Measurements from ENCODE around the gene CROCC2.

Gene CROCC2

GRCh38 chr2:240921311-240921994 lies 15.3 kb downstream of the CROCC2 start:
- DNase-seq (ENCODE audit: low read depth), result no peak

DNA sequence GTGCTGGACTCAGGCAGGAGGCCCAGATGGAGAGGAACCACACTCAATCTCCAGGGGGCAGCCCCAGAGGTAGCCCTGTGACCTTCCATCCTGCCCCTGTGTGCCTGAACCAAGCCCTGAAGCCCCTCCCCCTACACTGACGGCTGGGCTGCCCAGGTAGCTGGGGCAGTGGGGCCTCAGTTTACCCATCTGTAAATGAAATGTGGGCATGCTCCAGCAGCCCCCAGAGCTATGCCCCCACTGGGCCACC lies 15.8 kb downstream of the CROCC2 start:
- DNase-seq (ENCODE audit: low read depth), result no peak

DNA sequence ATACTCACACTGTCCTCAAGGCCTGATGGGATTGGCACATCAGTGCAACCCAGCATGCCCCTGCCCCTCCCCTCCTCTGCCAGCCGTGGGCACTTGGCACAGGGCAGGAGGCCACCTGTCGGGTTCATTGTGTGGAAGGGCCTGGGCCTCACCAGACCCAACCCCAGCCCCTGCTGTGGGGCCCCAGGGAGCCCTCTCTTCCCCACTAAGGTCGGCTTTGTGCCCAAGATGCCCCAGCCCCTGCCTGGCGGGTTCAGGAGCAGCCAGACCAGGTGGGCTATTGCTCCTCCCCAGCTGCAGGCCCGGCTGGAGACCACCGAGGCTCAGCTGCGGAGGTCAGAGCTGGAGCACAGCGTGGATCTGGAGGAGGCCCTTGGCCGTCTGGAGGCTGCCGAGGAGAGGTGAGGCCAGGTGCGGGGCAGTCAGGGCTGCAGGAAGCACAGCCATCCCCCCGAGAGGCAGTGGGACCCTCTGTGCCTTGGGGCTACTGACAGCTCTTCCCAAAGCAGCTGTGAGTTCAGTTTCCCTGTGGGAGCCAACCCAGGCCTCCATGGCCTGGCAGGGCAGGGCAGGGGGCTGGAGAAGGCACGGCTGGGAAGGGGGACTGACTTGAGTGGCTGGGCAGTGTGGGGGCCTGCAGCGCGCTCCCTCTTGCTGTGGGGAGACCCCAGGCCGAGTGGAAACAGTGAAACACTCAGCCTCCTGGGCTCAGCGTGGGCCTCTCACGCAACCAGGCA lies 16.3 kb downstream of the CROCC2 start:
- DNase-seq (ENCODE audit: low read depth), result no peak

GRCh38 chr2:240922982-240923537 lies 16.9 kb downstream of the CROCC2 start:
- DNase-seq (ENCODE audit: low read depth), result no peak

DNA sequence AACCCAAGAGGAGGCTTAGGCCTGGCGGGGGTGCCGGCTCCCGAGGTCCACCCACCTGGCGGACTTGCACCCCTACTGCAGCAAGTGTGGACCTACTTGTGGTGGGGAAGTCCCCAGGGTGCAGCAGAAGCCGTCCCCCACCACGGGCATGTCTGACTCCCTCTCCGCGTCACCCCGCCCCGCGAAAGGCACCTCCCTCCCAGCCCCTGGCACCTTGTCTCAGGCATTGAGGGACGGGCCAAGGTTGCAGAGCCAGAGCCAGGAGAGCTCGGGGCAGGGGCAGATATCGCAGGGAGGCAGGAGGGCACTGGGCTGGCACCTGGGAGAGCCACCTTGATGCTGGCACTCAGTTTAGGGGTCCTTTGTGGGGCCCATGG lies 19.0 kb downstream of the CROCC2 start:
- DNase-seq (ENCODE audit: low read depth), result no peak

- DNase-seq (ENCODE audit: low read depth), result no peak
Measured at GRCh38 chr2:240925568-240926515, 19.7 kb downstream of the CROCC2 start.

GRCh38 chr2:240926516-240927389 lies 20.6 kb downstream of the CROCC2 start:
- no peak for DNase-seq (ENCODE audit: low read depth)

DNA sequence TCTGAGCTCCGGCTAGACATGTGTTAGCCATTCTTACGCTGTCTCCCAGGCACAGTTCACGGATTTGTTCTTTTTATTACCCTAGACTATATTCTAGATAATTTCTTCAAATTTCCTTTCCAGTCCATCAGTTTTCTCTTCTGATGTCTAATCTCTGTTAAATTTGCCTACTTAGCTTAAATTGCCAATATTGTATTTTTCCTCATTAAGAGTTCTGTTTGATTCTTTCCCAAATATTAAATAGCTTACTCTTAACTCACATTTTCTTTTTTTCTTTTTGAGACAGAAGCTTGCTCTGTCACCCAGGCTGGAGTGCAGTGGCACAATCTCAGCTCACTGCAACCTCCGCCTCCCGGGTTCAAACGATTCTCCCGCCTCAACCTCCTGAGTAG lies 21.2 kb downstream of the CROCC2 start:
- DNase-seq (ENCODE audit: low read depth), result no peak

DNA sequence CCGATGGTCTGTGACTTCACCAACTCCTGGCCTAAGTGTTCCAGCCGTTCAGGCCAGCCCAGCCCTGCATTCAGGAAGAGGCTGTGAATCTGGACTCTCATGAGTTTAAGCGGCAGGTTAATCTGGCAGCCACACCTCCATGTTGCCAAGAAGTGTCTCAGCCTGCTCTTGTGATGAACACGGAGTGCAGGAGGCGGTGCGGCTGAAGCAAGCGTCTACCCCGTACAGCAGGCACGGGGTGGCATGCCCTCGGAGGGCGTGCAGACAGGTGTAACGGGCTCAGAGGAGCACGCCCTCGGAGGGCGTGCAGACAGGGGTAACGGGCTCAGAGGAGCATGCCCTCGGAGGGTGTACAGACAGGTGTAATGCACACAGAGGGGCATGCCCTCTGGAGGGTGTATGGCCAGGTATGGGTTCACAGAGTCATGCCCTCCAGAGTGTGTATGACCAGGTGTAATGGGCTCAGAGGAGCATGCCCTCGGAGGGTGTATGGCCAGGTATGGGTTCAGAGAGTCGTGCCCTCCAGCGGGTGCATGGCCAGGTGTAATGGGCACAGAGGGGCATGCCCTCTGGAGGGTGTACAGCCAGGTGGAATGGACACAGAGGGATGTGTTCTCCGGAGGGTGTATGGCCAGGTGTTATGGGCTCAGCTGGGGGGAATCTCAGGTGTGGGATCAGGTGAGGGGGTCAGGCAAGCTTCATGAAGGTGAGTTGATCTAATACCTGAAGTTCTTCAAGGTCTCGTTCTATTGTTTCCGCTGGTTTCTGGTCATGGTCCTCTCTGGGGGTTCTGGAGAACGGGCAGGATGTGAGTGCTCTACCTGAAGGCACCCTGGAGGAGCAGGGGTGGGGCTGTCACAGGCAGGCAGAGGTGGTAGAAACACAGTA lies 22.6 kb downstream of the CROCC2 start:
- DNase-seq (ENCODE audit: low read depth), result no peak

DNA sequence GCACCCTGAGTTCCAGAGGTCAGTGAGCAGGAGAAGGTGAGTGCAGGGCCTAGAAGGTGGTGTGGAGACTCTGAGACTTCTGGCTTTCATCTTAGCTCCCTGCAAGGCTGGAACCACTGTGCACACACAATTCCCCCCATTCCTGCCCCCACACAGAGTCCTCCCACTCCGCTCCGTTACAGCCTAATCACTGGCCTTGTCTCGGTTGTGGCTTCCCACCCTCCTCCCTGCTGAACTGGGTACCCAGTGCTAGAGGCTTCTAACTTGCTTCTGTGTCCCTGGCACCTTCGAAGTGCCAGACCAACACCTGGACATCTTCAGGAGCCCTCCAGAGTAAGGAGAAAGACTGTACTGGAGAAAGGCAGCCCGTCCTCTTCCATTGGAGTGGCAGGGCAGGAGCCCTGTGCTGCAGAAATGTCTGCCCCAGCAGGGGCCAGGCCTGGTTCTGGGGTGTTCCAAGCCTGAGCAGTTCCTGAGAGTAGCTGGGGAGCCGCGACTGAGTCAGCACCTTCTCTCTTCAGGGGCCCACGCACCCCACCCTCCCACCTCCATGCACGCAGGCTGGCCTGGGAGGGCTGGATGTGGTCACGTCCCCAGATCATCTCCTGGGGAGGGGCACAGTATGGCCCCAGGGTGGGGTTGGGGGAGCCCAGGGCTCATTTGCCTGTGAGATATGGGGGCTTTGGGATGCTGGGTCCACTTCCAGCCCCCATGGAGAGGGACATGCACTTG lies 23.4 kb downstream of the CROCC2 start:
- no peak for DNase-seq (ENCODE audit: low read depth)

DNA sequence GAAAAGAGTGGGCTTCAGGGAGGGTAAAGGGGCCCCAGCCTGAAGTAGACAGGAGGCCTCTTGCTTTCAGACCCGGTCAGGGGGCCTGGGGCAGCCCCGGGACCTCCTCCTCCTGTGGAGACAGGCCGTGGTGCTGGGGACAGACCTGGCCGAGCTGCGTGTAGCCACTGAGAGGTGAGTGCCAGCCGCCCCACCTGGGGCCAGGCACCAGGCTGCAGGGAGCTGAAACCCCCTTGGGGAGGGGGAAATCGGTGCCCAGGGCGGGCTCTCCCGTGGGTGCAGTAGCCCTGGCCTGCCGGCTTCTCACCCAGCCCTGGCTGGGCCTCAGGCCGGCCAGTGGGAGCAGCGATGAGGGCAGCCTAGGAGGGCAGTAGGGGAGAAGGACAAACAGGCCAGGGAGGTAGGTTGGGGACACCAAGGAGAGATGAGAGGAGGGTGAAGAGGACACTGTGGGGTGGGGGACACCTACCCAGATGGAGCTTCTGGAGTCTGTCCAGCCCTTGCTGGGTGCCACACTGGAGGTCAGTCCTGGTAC lies 24.0 kb downstream of the CROCC2 start:
- no peak for DNase-seq (ENCODE audit: low read depth)

- DNase-seq (ENCODE audit: low read depth), result no peak
Measured at GRCh38 chr2:240930631-240931318, 24.6 kb downstream of the CROCC2 start.

GRCh38 chr2:240931319-240931949 lies 25.3 kb downstream of the CROCC2 start:
- no peak for DNase-seq (ENCODE audit: low read depth)

- DNase-seq (ENCODE audit: low read depth), result no peak
Measured at GRCh38 chr2:240932001-240932723, 26.0 kb downstream of the CROCC2 start.

DNA sequence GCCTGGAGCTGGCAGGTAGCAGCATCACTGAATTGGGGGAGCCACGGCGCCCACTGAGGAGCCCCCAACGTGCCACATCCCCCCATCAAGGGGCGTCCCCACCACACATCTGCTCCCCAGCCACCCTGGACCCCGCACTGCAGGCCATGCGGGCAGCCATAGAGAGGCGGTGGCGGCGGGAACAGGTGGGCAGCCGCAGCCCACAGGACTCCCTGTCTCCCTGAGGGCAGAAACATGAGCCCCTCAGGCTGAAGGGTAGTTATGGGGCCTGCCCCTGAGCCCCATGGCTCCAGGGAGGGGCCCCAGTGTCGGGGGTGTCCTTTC lies 26.6 kb downstream of the CROCC2 start:
- DNase-seq (ENCODE audit: low read depth), result no peak

DNA sequence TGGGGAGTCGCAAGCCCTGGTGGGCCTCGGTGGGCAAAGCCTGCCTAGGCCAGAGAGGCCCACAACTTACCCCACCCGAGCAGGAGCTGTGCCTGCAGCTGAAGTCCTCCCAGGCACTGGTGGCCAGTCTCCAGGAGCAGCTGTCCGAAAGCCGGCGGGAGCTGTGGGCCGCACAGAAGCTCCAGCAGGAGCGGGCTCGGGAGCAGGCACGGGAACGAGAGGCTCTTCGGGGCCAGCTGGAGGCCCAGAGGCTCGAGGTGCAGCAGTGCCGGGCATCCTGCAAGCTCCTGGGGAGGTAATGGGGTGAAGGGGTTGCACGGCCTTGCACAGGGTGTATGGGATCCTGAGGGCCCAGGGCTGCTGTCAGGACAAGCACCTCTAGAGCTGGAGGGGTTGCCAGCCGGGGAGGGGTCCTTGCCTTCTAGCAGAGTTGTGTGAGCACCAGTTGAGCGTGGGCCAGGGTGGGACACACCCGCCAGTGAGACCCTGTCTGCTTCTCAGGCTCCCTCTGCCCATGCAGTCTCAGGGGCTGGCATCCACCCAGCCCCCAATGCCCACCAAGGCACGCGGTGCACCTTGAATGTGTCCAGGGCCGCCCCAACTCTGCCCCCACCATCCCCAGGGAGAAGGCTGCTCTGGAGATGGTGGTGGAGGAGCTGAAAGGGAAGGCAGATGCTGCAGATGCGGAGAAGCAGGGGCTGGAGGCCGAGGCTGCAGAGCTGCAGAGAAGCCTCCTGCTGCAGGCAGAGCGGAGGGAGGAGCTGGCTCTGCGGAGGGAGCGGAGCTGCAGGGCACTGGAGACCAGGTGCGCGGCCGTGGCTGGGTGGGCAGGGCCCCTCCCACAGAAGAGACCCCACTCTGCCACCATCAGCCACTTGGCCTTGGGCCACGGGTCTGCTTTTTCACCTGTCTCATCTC lies 27.2 kb downstream of the CROCC2 start:
- no peak for DNase-seq (ENCODE audit: low read depth)
